NK-92 treated with Interleukin-12 subunit alpha and Interleukin-12 subunit beta, amount 100 ng/mL, for 24 hours (cell line): ENCODE data around the gene EPHA7.

ENCODE experiments used
- DNase-seq: peaks from one replicate; lab custom pipeline; 2025; lab: John Stamatoyannopoulos, UW

The EPHA7 gene

GRCh38 chr6:93419304-93420162 lies at the start of gene EPHA7:
Gene EPHA7, minus strand, starts transcription at chr6:93419559. Its CDS starts 218 bp downstream, at chr6:93419341.
- no peak for DNase-seq

GRCh38 chr6:93468291-93468690 lies 48.9 kb upstream of the EPHA7 start:
- no peak for DNase-seq

- DNase-seq: no peak
Measured at GRCh38 chr6:93454533-93454932, 35.2 kb upstream of the EPHA7 start.

GRCh38 chr6:93453956-93454355 lies 34.6 kb upstream of the EPHA7 start:
- DNase-seq: no peak

- no peak for DNase-seq
Measured at GRCh38 chr6:93447874-93448273, 28.5 kb upstream of the EPHA7 start.

GRCh38 chr6:93437491-93437890 lies 18.1 kb upstream of the EPHA7 start:
- DNase-seq: no peak

- no peak for DNase-seq
Measured at GRCh38 chr6:93433592-93433991, 14.2 kb upstream of the EPHA7 start.

GRCh38 chr6:93424303-93425064 lies 5.1 kb upstream of the EPHA7 start:
- no peak for DNase-seq

- no peak for DNase-seq
Measured at GRCh38 chr6:93423542-93423941, 4.2 kb upstream of the EPHA7 start.

GRCh38 chr6:93420163-93420795 lies 920 bp upstream of the EPHA7 start:
- DNase-seq: no peak

- DNase-seq: no peak
Measured at GRCh38 chr6:93418408-93419303, 703 bp downstream of the EPHA7 start.

GRCh38 chr6:93418033-93418407 lies 1.3 kb downstream of the EPHA7 start:
- DNase-seq: no peak

GRCh38 chr6:93417421-93418013 lies 1.8 kb downstream of the EPHA7 start:
- DNase-seq: no peak

GRCh38 chr6:93416571-93417420 lies 2.6 kb downstream of the EPHA7 start:
- no peak for DNase-seq

GRCh38 chr6:93413190-93413589 lies 6.2 kb downstream of the EPHA7 start:
- DNase-seq: no peak

GRCh38 chr6:93412452-93412851 lies 6.9 kb downstream of the EPHA7 start:
- DNase-seq: no peak

- DNase-seq: no peak
Measured at GRCh38 chr6:93407186-93407585, 12.2 kb downstream of the EPHA7 start.

GRCh38 chr6:93403390-93403789 lies 16.0 kb downstream of the EPHA7 start:
- no peak for DNase-seq

GRCh38 chr6:93398723-93399122 lies 20.6 kb downstream of the EPHA7 start:
- DNase-seq: no peak

- no peak for DNase-seq
Measured at GRCh38 chr6:93394471-93394870, 24.9 kb downstream of the EPHA7 start.
